SU-DHL-6 (cell line): Measurements from ENCODE around the gene GGA3.

Experiments
- H2AFZ ChIP-seq: fragments of 200-600 bp; sonication (generic); 2 replicates; pipeline ENCODE4 v1.6.1; 2014; ENCODE audit warnings: low read depth, mild to moderate bottlenecking, moderate library complexity, mixed read lengths, antibody characterized with exemption, low read length; ENCODE audit not compliant: severe bottlenecking
- H3F3A ChIP-seq: fragments of 200-600 bp; shearing (Covaris generic); 2 replicates; pipeline ENCODE4 v1.6.0; 2016; ENCODE audit warnings: antibody characterized with exemption, mild to moderate bottlenecking; ENCODE audit not compliant: insufficient read depth
- H3K27ac ChIP-seq: fragments of 200-600 bp; sonication (generic); 2 replicates; pipeline ENCODE4 v1.5.1; 2016; ENCODE audit warnings: low read depth, mild to moderate bottlenecking, low read length, moderate library complexity, mixed read lengths
- H3K27me3 ChIP-seq: fragments of 200-600 bp; sonication (generic), shearing (Covaris generic); 2 replicates; pipeline ENCODE4 v1.6.0; 2014; ENCODE audit warnings: mild to moderate bottlenecking, low read length
- H3K36me3 ChIP-seq: fragments of 200-600 bp; sonication (generic); 2 replicates; pipeline ENCODE4 v1.6.1; 2014; ENCODE audit warnings: mild to moderate bottlenecking, low read length, mixed read lengths
- H3K4me2 ChIP-seq: fragments of 300-600, 200-600 bp; shearing (Covaris generic), sonication (generic); 2 replicates; pipeline ENCODE4 v1.6.0; 2014; ENCODE audit warnings: low read length, low read depth, mild to moderate bottlenecking; ENCODE audit not compliant: poor library complexity, severe bottlenecking
- H3K4me3 ChIP-seq: fragments of 200-600 bp; sonication (generic); 2 replicates; pipeline ENCODE4 v1.5.1; 2014; ENCODE audit warnings: antibody characterized with exemption, low read length, mild to moderate bottlenecking, mixed read lengths; ENCODE audit not compliant: insufficient read depth, poor library complexity, severe bottlenecking
- H3K79me2 ChIP-seq: fragments of 200-600 bp; sonication (generic); 2 replicates; pipeline ENCODE4 v1.6.1; 2014; ENCODE audit warnings: mild to moderate bottlenecking, low read length, moderate library complexity; ENCODE audit not compliant: insufficient read depth
- H3K9ac ChIP-seq: fragments of 200-600 bp; sonication (generic); 2 replicates; pipeline ENCODE4 v1.7.0; 2014; ENCODE audit warnings: mild to moderate bottlenecking, low read length
- H3K9me2 ChIP-seq: fragments of 200-600 bp; sonication (generic); replicated peaks from 2 replicates; pipeline ENCODE4 v1.6.1; 2014; ENCODE audit warnings: low read length; ENCODE audit not compliant: insufficient read depth
- H3K9me3 ChIP-seq: fragments of 200-600 bp; sonication (generic); 2 replicates; pipeline ENCODE4 v1.6.1; 2014; ENCODE audit warnings: low read length, mixed read lengths; ENCODE audit not compliant: insufficient read depth
- H4K20me1 ChIP-seq: fragments of 200-600 bp; sonication (generic); 2 replicates; pipeline ENCODE4 v1.6.1; 2014; ENCODE audit warnings: low read depth, mild to moderate bottlenecking, antibody characterized with exemption, low read length, moderate library complexity, mixed read lengths
- EZH2phosphoT487 ChIP-seq: fragments of 200-600 bp; sonication (generic), shearing (Covaris generic); conservative IDR thresholded peaks from 2 replicates; pipeline ENCODE4 v1.6.1; 2018; ENCODE audit warnings: mild to moderate bottlenecking, antibody characterized with exemption, low read length, moderate library complexity, mixed read lengths
- TF ChIP-seq, protein P1 (sequence below): fragments of 200-600 bp; sonication (generic); IDR thresholded peaks from one replicate; pipeline ENCODE4 v1.5.1; 2017; ENCODE audit warnings: antibody characterized with exemption, mild to moderate bottlenecking, low read length, moderate library complexity; ENCODE audit not compliant: insufficient read depth, poor library complexity, severe bottlenecking

The GGA3 gene

DNA sequence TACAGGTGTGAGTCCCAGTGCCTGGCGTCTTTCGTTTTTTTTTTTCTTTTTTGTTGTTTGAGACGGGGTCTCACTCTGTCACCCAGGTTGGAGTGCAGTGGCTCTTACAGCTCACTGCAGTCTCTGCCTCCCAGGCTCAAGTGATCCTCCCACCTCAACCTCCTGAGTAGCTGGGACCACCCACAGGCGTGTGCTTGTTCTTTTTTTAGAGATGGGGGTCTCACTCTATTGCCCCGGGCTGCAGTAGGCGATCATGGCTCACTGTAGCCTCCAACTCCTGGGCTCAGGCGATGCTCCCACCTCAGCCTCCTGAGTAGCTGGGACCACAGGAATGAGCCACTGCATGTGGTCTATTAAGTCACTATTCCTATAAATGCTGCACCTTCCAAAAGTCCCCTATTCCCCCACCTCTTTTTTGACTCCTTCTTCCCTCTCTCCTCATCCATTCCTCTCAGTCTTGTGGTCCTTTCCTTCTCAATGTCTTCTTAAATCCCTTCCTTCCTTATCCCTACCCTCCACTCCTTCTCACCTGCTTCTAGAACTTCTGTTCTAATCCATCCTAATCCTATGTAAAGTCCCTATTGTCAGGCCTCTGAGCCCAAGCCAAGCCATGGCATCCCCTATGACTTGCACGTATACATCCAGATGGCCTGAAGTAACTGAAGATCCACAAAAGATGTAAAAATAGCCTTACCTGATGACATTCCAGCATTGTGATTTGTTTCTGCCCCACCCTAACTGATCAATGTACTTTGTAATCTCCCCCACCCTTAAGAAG is 9.2 kb downstream of the GGA3 start:
- TF ChIP-seq, protein P1, sequence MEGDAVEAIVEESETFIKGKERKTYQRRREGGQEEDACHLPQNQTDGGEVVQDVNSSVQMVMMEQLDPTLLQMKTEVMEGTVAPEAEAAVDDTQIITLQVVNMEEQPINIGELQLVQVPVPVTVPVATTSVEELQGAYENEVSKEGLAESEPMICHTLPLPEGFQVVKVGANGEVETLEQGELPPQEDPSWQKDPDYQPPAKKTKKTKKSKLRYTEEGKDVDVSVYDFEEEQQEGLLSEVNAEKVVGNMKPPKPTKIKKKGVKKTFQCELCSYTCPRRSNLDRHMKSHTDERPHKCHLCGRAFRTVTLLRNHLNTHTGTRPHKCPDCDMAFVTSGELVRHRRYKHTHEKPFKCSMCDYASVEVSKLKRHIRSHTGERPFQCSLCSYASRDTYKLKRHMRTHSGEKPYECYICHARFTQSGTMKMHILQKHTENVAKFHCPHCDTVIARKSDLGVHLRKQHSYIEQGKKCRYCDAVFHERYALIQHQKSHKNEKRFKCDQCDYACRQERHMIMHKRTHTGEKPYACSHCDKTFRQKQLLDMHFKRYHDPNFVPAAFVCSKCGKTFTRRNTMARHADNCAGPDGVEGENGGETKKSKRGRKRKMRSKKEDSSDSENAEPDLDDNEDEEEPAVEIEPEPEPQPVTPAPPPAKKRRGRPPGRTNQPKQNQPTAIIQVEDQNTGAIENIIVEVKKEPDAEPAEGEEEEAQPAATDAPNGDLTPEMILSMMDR = no peak
- no peak for TF ChIP-seq EZH2phosphoT487
- peaks cover 4% of the 10 kb centered on the region; the same call in 1 of the 2 replicates for H3F3A ChIP-seq
- H3K9me3 ChIP-seq = no peaks in the 10 kb centered on the region
- no peak overlapping the region for H3K9ac ChIP-seq
- no peaks in the 10 kb centered on the region for H3K9me2 ChIP-seq
- no peak overlapping the region for H3K4me3 ChIP-seq
- H3K79me2 ChIP-seq = peaks cover 54% of the 10 kb centered on the region
- H3K36me3 ChIP-seq = no peaks in the 10 kb centered on the region
- H3K4me2 ChIP-seq = no peak overlapping the region
- 0 out of 2 replicates have a peak, but pooled peaks cover 3% of the 10 kb centered on the region for H4K20me1 ChIP-seq
- H3K27ac ChIP-seq = no peak overlapping the region
- H2AFZ ChIP-seq = no peak overlapping the region
- no peaks in the 10 kb centered on the region for H3K27me3 ChIP-seq

- no peak for TF ChIP-seq EZH2phosphoT487
- no peak overlapping the region for H3K4me3 ChIP-seq
- H3K9me3 ChIP-seq = no peaks in the 10 kb centered on the region
- no peak overlapping the region for H3K27ac ChIP-seq
- H3F3A ChIP-seq = peaks cover 4% of the 10 kb centered on the region; the same call in 1 of the 2 replicates
- H4K20me1 ChIP-seq = 0 out of 2 replicates have a peak, but pooled peaks cover 3% of the 10 kb centered on the region
- H3K9me2 ChIP-seq = no peaks in the 10 kb centered on the region
- no peak overlapping the region for H3K4me2 ChIP-seq
- H3K27me3 ChIP-seq = no peaks in the 10 kb centered on the region
- H3K79me2 ChIP-seq = peaks cover 55% of the 10 kb centered on the region
- H2AFZ ChIP-seq = no peak overlapping the region
- no peak overlapping the region for H3K9ac ChIP-seq
- H3K36me3 ChIP-seq = no peaks in the 10 kb centered on the region
Measured at GRCh38 chr17:75250009-75250471, 11.4 kb downstream of the GGA3 start.

GRCh38 chr17:75249564-75249963 is 11.8 kb downstream of the GGA3 start:
- no peak overlapping the region for H2AFZ ChIP-seq
- peaks cover 4% of the 10 kb centered on the region; the same call in 1 of the 2 replicates for H3F3A ChIP-seq
- no peaks in the 10 kb centered on the region for H3K36me3 ChIP-seq
- H3K27ac ChIP-seq = no peak overlapping the region
- H3K79me2 ChIP-seq = peaks cover 55% of the 10 kb centered on the region
- no peak overlapping the region for H3K9ac ChIP-seq
- H3K9me3 ChIP-seq = no peaks in the 10 kb centered on the region
- H4K20me1 ChIP-seq = 0 out of 2 replicates have a peak, but pooled peaks cover 3% of the 10 kb centered on the region
- no peak overlapping the region for H3K4me2 ChIP-seq
- no peaks in the 10 kb centered on the region for H3K9me2 ChIP-seq
- TF ChIP-seq, protein P1 = no peak
- no peak for TF ChIP-seq EZH2phosphoT487
- H3K27me3 ChIP-seq = no peaks in the 10 kb centered on the region
- H3K4me3 ChIP-seq = no peak overlapping the region

- no peaks in the 10 kb centered on the region for H3F3A ChIP-seq
- no peak overlapping the region for H3K4me2 ChIP-seq
- H3K9me3 ChIP-seq = no peaks in the 10 kb centered on the region
- no peak overlapping the region for H2AFZ ChIP-seq
- H3K27me3 ChIP-seq = no peaks in the 10 kb centered on the region
- H4K20me1 ChIP-seq = 0 out of 2 replicates have a peak, but pooled peaks cover 3% of the 10 kb centered on the region
- no peak for TF ChIP-seq EZH2phosphoT487
- TF ChIP-seq, protein P1 = no peak
- H3K36me3 ChIP-seq = no peaks in the 10 kb centered on the region
- no peak overlapping the region for H3K27ac ChIP-seq
- H3K9ac ChIP-seq = no peak overlapping the region
- H3K9me2 ChIP-seq = no peaks in the 10 kb centered on the region
- H3K79me2 ChIP-seq = peaks cover 38% of the 10 kb centered on the region
- no peak overlapping the region for H3K4me3 ChIP-seq
Measured at GRCh38 chr17:75246404-75246803, 15.0 kb downstream of the GGA3 start.
